GM23338 (cell line): Measurements from ENCODE around the gene RBM19. TPM values are rescaled to one million over a fixed set of nuclear protein-coding genes. Genes with fewer than 3 reads are reported as not detected.

Experiments
- ATAC-seq: fragments of 200-7000 bp; cut with Tn5 transposase; 3 replicates; pipeline ENCODE4 v1.9.1; 2020
- DNase-seq: peaks from one replicate; pipeline ENCODE4 v3.0.0-alpha.2; 2015; ENCODE audit warnings: low spot score
- H2AFZ ChIP-seq: fragments of 200-600 bp; sonication (generic); 2 replicates; pipeline ENCODE4 v1.8.0; 2016; ENCODE audit warnings: antibody characterized with exemption, mild to moderate bottlenecking, moderate library complexity
- H3F3A ChIP-seq: fragments of 200-600 bp; sonication (generic); replicated peaks from 2 replicates; pipeline ENCODE4 v1.8.0; 2017; ENCODE audit warnings: antibody characterized with exemption, mixed run types, low read depth
- H3K27ac ChIP-seq: fragments of 200-600 bp; sonication (generic); 2 replicates; pipeline ENCODE4 v1.6.1; 2016; ENCODE audit warnings: low read depth
- H3K27me3 ChIP-seq: fragments of 200-600 bp; sonication (generic); 2 replicates; pipeline ENCODE4 v1.8.0; 2016; ENCODE audit warnings: mild to moderate bottlenecking, mixed run types, moderate library complexity; ENCODE audit not compliant: insufficient read depth
- H3K36me3 ChIP-seq: fragments of 200-600 bp; sonication (generic); 2 replicates; pipeline ENCODE4 v1.8.0; 2016; ENCODE audit warnings: mild to moderate bottlenecking; ENCODE audit not compliant: insufficient read depth
- H3K4me1 ChIP-seq: fragments of 200-600 bp; sonication (generic); 2 replicates; pipeline ENCODE4 v1.8.0; 2016; ENCODE audit warnings: mild to moderate bottlenecking, moderate library complexity; ENCODE audit not compliant: insufficient read depth
- H3K4me2 ChIP-seq: fragments of 200-600 bp; sonication (generic); 2 replicates; pipeline ENCODE4 v1.7.1; 2017; ENCODE audit warnings: mixed run types
- H3K4me3 ChIP-seq: fragments of 200-600 bp; sonication (generic); 2 replicates; pipeline ENCODE4 v1.6.1; 2016; ENCODE audit warnings: mixed run types
- H3K79me2 ChIP-seq: fragments of 200-600 bp; sonication (generic); replicated peaks from 2 replicates; pipeline ENCODE4 v1.8.0; 2017; ENCODE audit warnings: mild to moderate bottlenecking; ENCODE audit not compliant: insufficient read depth
- H3K9me2 ChIP-seq: fragments of 200-600 bp; sonication (generic); 2 replicates; pipeline ENCODE4 v1.8.0; 2017; ENCODE audit not compliant: insufficient read depth
- H4K20me1 ChIP-seq: fragments of 200-600 bp; sonication (generic); replicated peaks from 2 replicates; pipeline ENCODE4 v1.8.0; 2017; ENCODE audit warnings: mild to moderate bottlenecking; ENCODE audit not compliant: insufficient read depth
- H3K27ac Mint-ChIP-seq: 2 replicates; pipeline ENCODE4 v1.8.0; 2020; ENCODE audit warnings: inconsistent platforms, mild to moderate bottlenecking, moderate library complexity, mixed read lengths
- H3K27me3 Mint-ChIP-seq: 3 replicates; pipeline ENCODE4 v1.8.0; 2022; ENCODE audit warnings: low read depth, mild to moderate bottlenecking, moderate library complexity, mixed read lengths, inconsistent platforms; ENCODE audit not compliant: insufficient read depth, poor library complexity
- H3K36me3 Mint-ChIP-seq: 3 replicates; pipeline ENCODE4 v1.8.0; 2021; ENCODE audit warnings: low read depth, mild to moderate bottlenecking, inconsistent platforms, moderate library complexity, mixed read lengths
- H3K4me1 Mint-ChIP-seq: 3 replicates; pipeline ENCODE4 v1.8.0; 2020; ENCODE audit warnings: mild to moderate bottlenecking, inconsistent platforms, mixed read lengths
- H3K4me3 Mint-ChIP-seq: 3 replicates; pipeline ENCODE4 v1.8.0; 2021; ENCODE audit warnings: moderate library complexity, mild to moderate bottlenecking, inconsistent platforms, mixed read lengths
- H3K9me3 Mint-ChIP-seq: 3 replicates; pipeline ENCODE4 v1.8.0; 2020; ENCODE audit warnings: moderate library complexity, mild to moderate bottlenecking, inconsistent platforms, mixed read lengths
- EZH2 ChIP-seq: fragments of 200-600 bp; sonication (generic); IDR thresholded peaks from one replicate; pipeline ENCODE4 v1.8.0; 2017; ENCODE audit warnings: antibody characterized with exemption, mild to moderate bottlenecking, low read depth; ENCODE audit not compliant: unreplicated experiment
- EZH2phosphoT487 ChIP-seq: fragments of 200-600 bp; sonication (generic); IDR thresholded peaks from one replicate; pipeline ENCODE4 v1.8.1; 2018; ENCODE audit warnings: antibody characterized with exemption; ENCODE audit not compliant: unreplicated experiment
- JUNB ChIP-seq: IDR thresholded peaks from one replicate; pipeline ENCODE4 v1.6.1; 2016; ENCODE audit warnings: antibody characterized with exemption; ENCODE audit not compliant: unreplicated experiment
- NANOG ChIP-seq: IDR thresholded peaks from 2 replicates; pipeline ENCODE4 v1.6.1; 2016; ENCODE audit warnings: antibody characterized with exemption, borderline replicate concordance
- POLR2AphosphoS5 ChIP-seq: IDR thresholded peaks from 2 replicates; pipeline ENCODE4 v1.6.1; 2016; ENCODE audit warnings: antibody characterized with exemption, low read depth
- STAT1 ChIP-seq: IDR thresholded peaks from one replicate; pipeline ENCODE4 v1.6.1; 2016; ENCODE audit warnings: antibody characterized with exemption; ENCODE audit not compliant: unreplicated experiment
- ZNF114 ChIP-seq: fragments of 250-450 bp; sonication (Bioruptor Pico); IDR thresholded peaks from 2 replicates; pipeline ENCODE4 v1.5.0; 2020; ENCODE audit warnings: mild to moderate bottlenecking, moderate library complexity
- ZNF462 ChIP-seq: fragments of 250-450 bp; sonication (Bioruptor Pico); IDR thresholded peaks from 2 replicates; pipeline ENCODE4 v1.5.0; 2020; ENCODE audit warnings: mild to moderate bottlenecking, moderate library complexity
- polyA plus RNA-seq: library from polyadenylated mRNA; unstranded; fragments of >200 nt; fragmentation: Nextera tagmentation; extraction: Ambion mirVana; gene quantifications from 2 replicates; pipeline ENCODE4 v1.2.1, GENCODE V29; 2016
- total RNA-seq: library from RNA; depleted of rRNA; stranded (reverse); fragments of >200 nt; shearing (Covaris generic); gene quantifications from 2 replicates; pipeline ENCODE4 v1.2.3, GENCODE V29; 2014
- TF ChIP-seq, protein P1 (sequence below): IDR thresholded peaks from 2 replicates; pipeline ENCODE4 v1.6.1; 2016; ENCODE audit warnings: antibody characterized with exemption

The RBM19 gene
- total and polyA plus RNA-seq, 2 experiments from 2014 or later: 43.4 to 56.7 TPM

DNA sequence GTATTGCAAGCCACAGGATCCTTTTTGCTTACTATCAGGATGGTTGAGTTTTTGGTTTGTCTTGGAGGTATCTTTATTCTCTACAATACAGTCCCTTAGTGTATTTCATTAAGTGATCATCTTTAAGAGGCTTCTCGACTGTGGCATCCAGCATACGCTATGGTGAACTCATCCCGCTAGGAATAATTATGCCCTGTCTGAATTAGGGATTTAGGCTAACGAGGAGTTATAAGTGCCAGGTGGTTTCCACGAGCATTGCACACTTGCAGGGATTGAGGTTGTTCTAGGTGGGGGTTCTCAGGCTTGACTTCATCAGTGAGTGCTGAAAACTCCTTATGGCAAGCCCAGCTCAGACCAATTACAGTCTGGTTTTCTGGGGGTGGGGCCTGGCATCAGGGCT, 37.2 kb upstream of the RBM19 start:
- DNase-seq (no peak), ATAC-seq (no peak)
- Histone ChIP-seq H3K4me2 (no peak overlapping the region), H3K4me1 (no peaks in the 10 kb centered on the region), H3K27ac (no peak overlapping the region), H3K36me3 (no peaks in the 10 kb centered on the region), H3K9me2 (no peaks in the 10 kb centered on the region), H4K20me1 (no peaks in the 10 kb centered on the region), H3K4me3 (no peak overlapping the region), H3K79me2 (no peaks in the 10 kb centered on the region), H3F3A (no peaks in the 10 kb centered on the region), H2AFZ (no peak overlapping the region), H3K27me3 (no peaks in the 10 kb centered on the region)
- no peaks in the 10 kb centered on the region for H3K36me3 Mint-ChIP-seq
- no peaks in the 10 kb centered on the region; the same call in 2 of the 3 replicates for H3K9me3 Mint-ChIP-seq
- H3K27me3 Mint-ChIP-seq: no peaks in the 10 kb centered on the region
- H3K4me1 Mint-ChIP-seq: no peaks in the 10 kb centered on the region
- H3K4me3 Mint-ChIP-seq: no peak overlapping the region
- TF ChIP-seq NANOG (no peak), EZH2phosphoT487 (no peak), EZH2 (no peak), ZNF114 (no peak), POLR2AphosphoS5 (no peak), STAT1 (no peak), JUNB (no peak), ZNF462 (CRISPR knock-in tag) (no peak)
- TF ChIP-seq, protein P1, sequence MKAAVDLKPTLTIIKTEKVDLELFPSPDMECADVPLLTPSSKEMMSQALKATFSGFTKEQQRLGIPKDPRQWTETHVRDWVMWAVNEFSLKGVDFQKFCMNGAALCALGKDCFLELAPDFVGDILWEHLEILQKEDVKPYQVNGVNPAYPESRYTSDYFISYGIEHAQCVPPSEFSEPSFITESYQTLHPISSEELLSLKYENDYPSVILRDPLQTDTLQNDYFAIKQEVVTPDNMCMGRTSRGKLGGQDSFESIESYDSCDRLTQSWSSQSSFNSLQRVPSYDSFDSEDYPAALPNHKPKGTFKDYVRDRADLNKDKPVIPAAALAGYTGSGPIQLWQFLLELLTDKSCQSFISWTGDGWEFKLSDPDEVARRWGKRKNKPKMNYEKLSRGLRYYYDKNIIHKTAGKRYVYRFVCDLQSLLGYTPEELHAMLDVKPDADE: no peak
- no peak overlapping the region for H3K27ac Mint-ChIP-seq
